ENCODE measurements around the gene RPAP3. TPM values are rescaled to one million over a fixed set of nuclear protein-coding genes. Genes with fewer than 3 reads are reported as not detected.

RPAP3 gene
- total RNA-seq, 1 experiment from 2014 or later: 67.7 TPM

GRCh38 chr12:47737936-47738594, 32.2 kb upstream of the RPAP3 start:
- no TSS peak for BruUV-seq (replicated peaks)
- no peak overlapping the region for H3K27ac Mint-ChIP-seq (ENCODE audit: unreplicated experiment)
- CTCF ChIA-PET: interaction anchor here (0.9 kb wide), 1 partner anchor 15 kb away, joined by 7 read pairs; no protein-coding TSS in a partner anchor

GRCh38 chr12:47736877-47737676, 31.2 kb upstream of the RPAP3 start:
- no peaks in the 10 kb centered on the region for H3K9me3 ChIP-seq
- Mint-ChIP-seq H3K36me3 (ENCODE audit: insufficient read depth, unreplicated experiment) (peaks cover 5% of the 10 kb centered on the region), H3K4me1 (ENCODE audit: low read depth, unreplicated experiment) (no peaks in the 10 kb centered on the region), H3K27me3 (ENCODE audit: insufficient read depth, unreplicated experiment) (no peaks in the 10 kb centered on the region), H3K27ac (ENCODE audit: unreplicated experiment) (no peak overlapping the region), H3K4me3 (ENCODE audit: unreplicated experiment) (no peak overlapping the region), H3K9me3 (ENCODE audit: unreplicated experiment) (no peaks in the 10 kb centered on the region)
- DNase-seq: no peak
- CTCF ChIA-PET: interaction anchor here (0.6 to 1.6 kb wide), 6 partner anchors 11 to 1175 kb away, joined by 3 to 17 read pairs (median 3); partner anchors contain the start of gene ENDOU
- intact Hi-C loops (cut with micrococcal nuclease; ENCODE audit: unreplicated experiment): no loop called here
- H3K36me3 ChIP-seq (ENCODE audit: control insufficient read depth, insufficient read depth, low read length): no peaks in the 10 kb centered on the region
- H3K4me1 ChIP-seq: no peaks in the 10 kb centered on the region
- no peak for TF ChIP-seq CTCF (IDR thresholded peaks at IDR 0.05; ENCODE audit: insufficient read depth in 1 of 2, low read depth in 1 of 2, low read length in 1 of 2, severe bottlenecking in 1 of 2, unreplicated experiment in 1 of 2)
- H3K27me3 ChIP-seq (replicated peaks; ENCODE audit: control insufficient read depth, insufficient read depth, low read length): no peaks in the 10 kb centered on the region
- no TSS peak for BruUV-seq (replicated peaks)
- POLR2A ChIA-PET: no interaction called here
- H3K4me3 ChIP-seq (ENCODE audit: low read depth, low read length): no peak overlapping the region

More at GRCh38 chr12:47737936-47738594, 32.2 kb upstream of the RPAP3 start:
- no peak for TF ChIP-seq CTCF (IDR thresholded peaks at IDR 0.05; ENCODE audit: insufficient read depth in 1 of 2, low read depth in 1 of 2, low read length in 1 of 2, severe bottlenecking in 1 of 2, unreplicated experiment in 1 of 2)
- Mint-ChIP-seq H3K9me3 (ENCODE audit: unreplicated experiment) (no peaks in the 10 kb centered on the region), H3K4me3 (ENCODE audit: unreplicated experiment) (no peak overlapping the region), H3K4me1 (ENCODE audit: low read depth, unreplicated experiment) (no peaks in the 10 kb centered on the region), H3K27me3 (ENCODE audit: insufficient read depth, unreplicated experiment) (no peaks in the 10 kb centered on the region), H3K36me3 (ENCODE audit: insufficient read depth, unreplicated experiment) (peaks cover 5% of the 10 kb centered on the region)
- POLR2A ChIA-PET: no interaction called here
- intact Hi-C loops (cut with micrococcal nuclease; ENCODE audit: unreplicated experiment): no loop called here
- no peak for DNase-seq
- Histone ChIP-seq H3K4me1 (no peaks in the 10 kb centered on the region), H3K36me3 (ENCODE audit: control insufficient read depth, insufficient read depth, low read length) (no peaks in the 10 kb centered on the region), H3K9me3 (no peaks in the 10 kb centered on the region), H3K27me3 (replicated peaks; ENCODE audit: control insufficient read depth, insufficient read depth, low read length) (no peaks in the 10 kb centered on the region), H3K4me3 (ENCODE audit: low read depth, low read length) (no peak overlapping the region)

- H3K27ac Mint-ChIP-seq (ENCODE audit: unreplicated experiment): no peak overlapping the region
- no peak overlapping the region for H3K4me3 Mint-ChIP-seq (ENCODE audit: unreplicated experiment)
- DNase-seq: no peak
- Histone ChIP-seq H3K4me1 (no peaks in the 10 kb centered on the region), H3K4me3 (ENCODE audit: low read depth, low read length) (no peak overlapping the region), H3K36me3 (ENCODE audit: control insufficient read depth, insufficient read depth, low read length) (no peaks in the 10 kb centered on the region), H3K27me3 (replicated peaks; ENCODE audit: control insufficient read depth, insufficient read depth, low read length) (no peaks in the 10 kb centered on the region), H3K9me3 (no peaks in the 10 kb centered on the region)
- no peaks in the 10 kb centered on the region for H3K27me3 Mint-ChIP-seq (ENCODE audit: insufficient read depth, unreplicated experiment)
- POLR2A ChIA-PET: no interaction called here
- H3K36me3 Mint-ChIP-seq (ENCODE audit: insufficient read depth, unreplicated experiment): peaks cover 5% of the 10 kb centered on the region
- TF ChIP-seq CTCF (IDR thresholded peaks at IDR 0.05; ENCODE audit: insufficient read depth in 1 of 2, low read depth in 1 of 2, low read length in 1 of 2, severe bottlenecking in 1 of 2, unreplicated experiment in 1 of 2): no peak
- no peaks in the 10 kb centered on the region for H3K9me3 Mint-ChIP-seq (ENCODE audit: unreplicated experiment)
- no TSS peak for BruUV-seq (replicated peaks)
- CTCF ChIA-PET: interaction anchor here (0.6 to 1.6 kb wide), 6 partner anchors 11 to 103 kb away, joined by 3 to 17 read pairs (median 3); partner anchors contain the start of gene ENDOU
- no peaks in the 10 kb centered on the region for H3K4me1 Mint-ChIP-seq (ENCODE audit: low read depth, unreplicated experiment)
- intact Hi-C loops (cut with micrococcal nuclease; ENCODE audit: unreplicated experiment): no loop called here
These were observed 30.4 kb upstream of the RPAP3 start for GRCh38 chr12:47736216-47736615.
